Caco-2 (cell line): ENCODE results near the gene TTC27. TPM values are rescaled to one million over a fixed set of nuclear protein-coding genes. Genes with fewer than 3 reads are reported as not detected.

Experiments
- BruUV-seq: library from RNA; stranded (reverse); fragments of 400-500 nt; replicated peaks from 2 replicates; lab custom pipeline; 2021; lab: Mats Ljungman, UMichigan
- CTCF ChIA-PET: fragments of 300-600 bp; sonication (Branson Sonifier 250); formaldehyde crosslinking; loops from one replicate; lab custom pipeline; 2022; ENCODE audit warnings: antibody characterized with exemption; lab: Charles Lee
- POLR2A ChIA-PET: fragments of 300-600 bp; sonication (Branson Sonifier 250); formaldehyde crosslinking; loops from one replicate; lab custom pipeline; 2022; ENCODE audit warnings: antibody characterized with exemption; lab: Charles Lee
- DNase-seq, 2 experiments: peaks; one replicate each; pipeline versions ENCODE4 v3.0.0 to v3.0.0-alpha.2; 2020 to 2022
- H3K27me3 ChIP-seq: replicated peaks from 2 replicates; pipeline ENCODE4 v1.6.0; 2011; ENCODE audit warnings: low read length; ENCODE audit not compliant: control insufficient read depth, insufficient read depth
- H3K36me3 ChIP-seq: 2 replicates; pipeline ENCODE4 v1.5.1; 2011; ENCODE audit warnings: low read length; ENCODE audit not compliant: control insufficient read depth, insufficient read depth
- H3K4me1 ChIP-seq: fragments of 250-450 bp; sonication (Bioruptor Pico); 2 replicates; pipeline ENCODE4 v1.5.1; 2020; ENCODE audit warnings: mild to moderate bottlenecking
- H3K4me3 ChIP-seq: 2 replicates; pipeline ENCODE4 v1.5.1; 2011; ENCODE audit warnings: low read depth, mild to moderate bottlenecking, control low read depth, low read length
- H3K9me3 ChIP-seq: fragments of 250-450 bp; sonication (Bioruptor Pico); 2 replicates; pipeline ENCODE4 v1.5.1; 2020; ENCODE audit warnings: mild to moderate bottlenecking, moderate library complexity
- H3K27ac Mint-ChIP-seq: one replicate; pipeline ENCODE4 v1.8.0; 2022; ENCODE audit warnings: mixed read lengths; ENCODE audit not compliant: unreplicated experiment
- H3K27me3 Mint-ChIP-seq: one replicate; pipeline ENCODE4 v1.8.0; 2022; ENCODE audit warnings: mixed read lengths; ENCODE audit not compliant: insufficient read depth, unreplicated experiment
- H3K36me3 Mint-ChIP-seq: one replicate; pipeline ENCODE4 v1.8.0; 2022; ENCODE audit warnings: mild to moderate bottlenecking, mixed read lengths; ENCODE audit not compliant: insufficient read depth, unreplicated experiment
- H3K4me1 Mint-ChIP-seq: one replicate; pipeline ENCODE4 v1.8.0; 2022; ENCODE audit warnings: low read depth, mixed read lengths; ENCODE audit not compliant: unreplicated experiment
- H3K4me3 Mint-ChIP-seq: one replicate; pipeline ENCODE4 v1.8.0; 2022; ENCODE audit warnings: mild to moderate bottlenecking, moderate library complexity, mixed read lengths; ENCODE audit not compliant: unreplicated experiment
- H3K9me3 Mint-ChIP-seq: one replicate; pipeline ENCODE4 v1.8.0; 2022; ENCODE audit warnings: mixed read lengths; ENCODE audit not compliant: unreplicated experiment
- intact Hi-C: fragments of 100-400 bp; cut with micrococcal nuclease; formaldehyde crosslinking; loops from one replicate; pipeline ENCODE4 v1.10.0; 2022; ENCODE audit not compliant: unreplicated experiment
- total RNA-seq: library from RNA; stranded (reverse); gene quantifications from 2 replicates; pipeline ENCODE4 v1.2.3, GENCODE V29; 2022
- TF ChIP-seq, protein P1 (sequence below), 2 experiments: fragments of 200-600 bp in 1 of 2; IDR thresholded peaks; 1 replicate in 1 of 2; 2 replicates in 1 of 2; pipeline versions ENCODE4 v1.5.1 to v1.8.0; 2011 to 2022; ENCODE audit warnings: antibody characterized with exemption in 1 of 2, control low read depth in 1 of 2, inconsistent platforms in 1 of 2, low read depth in 1 of 2, low read length in 1 of 2, mild to moderate bottlenecking in 1 of 2, moderate library complexity in 1 of 2; ENCODE audit not compliant: insufficient read depth in 1 of 2, severe bottlenecking in 1 of 2, unreplicated experiment in 1 of 2

The TTC27 gene
- total RNA-seq, 1 experiment from 2014 or later, result 20.6 TPM

DNA sequence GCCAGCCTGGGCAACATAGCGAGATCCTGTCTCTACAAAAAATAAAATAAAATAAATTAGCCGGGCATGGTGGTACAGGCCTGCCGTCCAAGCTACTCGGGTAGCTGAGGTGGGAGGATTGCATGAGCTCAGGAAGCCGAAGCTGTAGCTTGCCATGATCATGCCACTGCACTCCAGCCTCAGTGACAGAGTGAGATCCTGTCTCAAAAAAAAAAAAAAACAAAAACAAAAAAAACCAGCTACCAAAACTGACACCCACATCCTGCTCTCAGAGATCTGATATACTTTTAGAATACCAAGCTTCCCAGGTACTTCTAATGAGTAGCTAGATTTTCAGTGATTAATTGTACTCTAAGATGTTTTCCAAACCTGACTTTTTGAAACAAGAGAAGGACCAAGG is 74.0 kb downstream of the TTC27 start:
- Mint-ChIP-seq H3K27ac (no peak overlapping the region), H3K27me3 (no peaks in the 10 kb centered on the region), H3K9me3 (no peaks in the 10 kb centered on the region), H3K36me3 (no peaks in the 10 kb centered on the region), H3K4me3 (no peak overlapping the region), H3K4me1 (no peaks in the 10 kb centered on the region)
- Histone ChIP-seq H3K9me3 (no peaks in the 10 kb centered on the region), H3K36me3 (no peaks in the 10 kb centered on the region), H3K4me1 (no peaks in the 10 kb centered on the region), H3K27me3 (no peaks in the 10 kb centered on the region), H3K4me3 (no peak overlapping the region)
- POLR2A ChIA-PET, result no interaction called here
- CTCF ChIA-PET, result no interaction called here
- intact Hi-C loops, result no loop called here
- no peak for DNase-seq
- TF ChIP-seq, protein P1, sequence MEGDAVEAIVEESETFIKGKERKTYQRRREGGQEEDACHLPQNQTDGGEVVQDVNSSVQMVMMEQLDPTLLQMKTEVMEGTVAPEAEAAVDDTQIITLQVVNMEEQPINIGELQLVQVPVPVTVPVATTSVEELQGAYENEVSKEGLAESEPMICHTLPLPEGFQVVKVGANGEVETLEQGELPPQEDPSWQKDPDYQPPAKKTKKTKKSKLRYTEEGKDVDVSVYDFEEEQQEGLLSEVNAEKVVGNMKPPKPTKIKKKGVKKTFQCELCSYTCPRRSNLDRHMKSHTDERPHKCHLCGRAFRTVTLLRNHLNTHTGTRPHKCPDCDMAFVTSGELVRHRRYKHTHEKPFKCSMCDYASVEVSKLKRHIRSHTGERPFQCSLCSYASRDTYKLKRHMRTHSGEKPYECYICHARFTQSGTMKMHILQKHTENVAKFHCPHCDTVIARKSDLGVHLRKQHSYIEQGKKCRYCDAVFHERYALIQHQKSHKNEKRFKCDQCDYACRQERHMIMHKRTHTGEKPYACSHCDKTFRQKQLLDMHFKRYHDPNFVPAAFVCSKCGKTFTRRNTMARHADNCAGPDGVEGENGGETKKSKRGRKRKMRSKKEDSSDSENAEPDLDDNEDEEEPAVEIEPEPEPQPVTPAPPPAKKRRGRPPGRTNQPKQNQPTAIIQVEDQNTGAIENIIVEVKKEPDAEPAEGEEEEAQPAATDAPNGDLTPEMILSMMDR (IDR thresholded peaks at IDR 0.05; ENCODE audit: insufficient read depth in 1 of 2, low read depth in 1 of 2, low read length in 1 of 2, severe bottlenecking in 1 of 2, unreplicated experiment in 1 of 2), result no peak
- no TSS peak for BruUV-seq

DNA sequence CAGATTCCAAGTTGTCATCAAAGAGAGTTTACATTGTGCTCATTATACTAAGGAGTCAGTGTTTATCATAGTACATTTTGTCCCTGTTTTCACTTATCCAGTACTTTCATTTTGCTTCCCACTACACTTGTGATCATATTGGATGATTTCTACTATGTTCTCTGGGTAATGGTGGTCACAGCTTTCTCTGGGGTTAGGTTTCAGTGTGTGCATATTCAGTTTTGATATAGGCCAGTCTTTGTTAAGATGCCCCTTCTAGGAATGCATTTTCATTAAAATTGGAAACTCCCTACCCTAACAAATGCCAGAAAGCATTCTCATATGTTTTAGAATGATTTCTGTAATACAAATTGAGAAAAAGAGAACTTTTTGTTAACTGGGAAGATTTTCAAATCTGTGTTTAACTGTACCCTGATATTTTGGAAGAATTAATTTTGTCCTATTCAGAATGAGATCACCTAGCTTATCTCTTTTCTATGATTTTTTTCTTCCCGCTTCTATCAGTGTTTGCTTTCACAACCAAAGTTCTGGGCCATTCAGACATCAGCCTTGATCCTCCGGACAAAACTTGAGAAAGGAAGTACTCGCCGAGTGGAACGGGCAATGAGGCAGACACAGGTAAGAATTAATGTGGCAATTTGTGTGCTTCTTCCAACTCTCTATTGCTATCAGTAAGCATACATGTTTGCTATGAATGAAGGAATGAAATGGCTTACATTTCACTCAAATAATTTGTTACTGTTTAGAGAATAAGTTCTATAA is 74.6 kb downstream of the TTC27 start:
- Mint-ChIP-seq H3K4me1 (no peaks in the 10 kb centered on the region), H3K27me3 (no peaks in the 10 kb centered on the region), H3K9me3 (no peaks in the 10 kb centered on the region), H3K27ac (no peak overlapping the region), H3K4me3 (no peak overlapping the region), H3K36me3 (no peaks in the 10 kb centered on the region)
- TF ChIP-seq, protein P1 (IDR thresholded peaks at IDR 0.05; ENCODE audit: insufficient read depth in 1 of 2, low read depth in 1 of 2, low read length in 1 of 2, severe bottlenecking in 1 of 2, unreplicated experiment in 1 of 2), result no peak
- Histone ChIP-seq H3K4me3 (no peak overlapping the region), H3K9me3 (no peaks in the 10 kb centered on the region), H3K36me3 (no peaks in the 10 kb centered on the region), H3K4me1 (no peaks in the 10 kb centered on the region), H3K27me3 (no peaks in the 10 kb centered on the region)
- no peak for DNase-seq
- ChIA-PET POLR2A (no interaction called here), CTCF (interaction anchor here (0.6 kb wide), 1 partner anchor 149 kb away, joined by 3 read pairs; no protein-coding TSS in a partner anchor)
- intact Hi-C loops, result no loop called here
- no TSS peak for BruUV-seq

DNA sequence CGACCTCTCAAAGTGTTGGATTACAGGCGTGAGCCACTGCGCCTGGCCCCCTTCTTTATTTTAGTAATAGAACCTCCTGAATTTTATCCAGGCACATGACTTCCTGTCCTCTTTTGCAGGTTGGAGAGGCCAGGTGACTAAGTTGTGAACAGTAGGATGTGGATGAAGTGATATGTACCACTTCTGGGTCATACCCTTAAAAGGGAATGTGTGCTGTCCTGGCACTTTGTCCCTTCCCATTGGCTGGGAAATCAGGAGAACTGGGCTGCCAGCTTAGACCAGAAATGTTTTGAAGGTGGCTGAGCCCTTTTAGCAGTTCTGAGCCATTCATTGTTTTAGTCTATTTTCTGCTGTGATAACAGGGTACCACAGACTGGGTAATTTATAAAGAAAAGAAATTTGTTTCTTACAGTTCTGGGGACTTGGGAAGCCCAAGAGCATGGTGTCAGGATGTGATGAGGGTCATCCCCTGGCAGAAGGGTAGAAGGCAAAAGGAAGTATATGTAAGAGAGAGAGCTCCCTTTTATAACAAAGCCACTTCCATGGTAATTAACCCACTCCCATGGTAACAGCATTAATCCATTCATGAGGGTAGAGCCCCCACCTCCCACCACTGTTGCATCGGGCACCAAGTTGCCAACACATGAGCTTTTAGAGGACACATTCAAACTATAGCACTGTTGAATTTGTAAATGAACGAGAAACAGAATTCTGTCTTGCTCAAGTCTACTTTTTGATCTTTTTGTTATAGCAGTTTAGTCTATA is 79.1 kb downstream of the TTC27 start:
- TF ChIP-seq, protein P1 (IDR thresholded peaks at IDR 0.05; ENCODE audit: insufficient read depth in 1 of 2, low read depth in 1 of 2, low read length in 1 of 2, severe bottlenecking in 1 of 2, unreplicated experiment in 1 of 2), result no peak
- Mint-ChIP-seq H3K4me1 (no peaks in the 10 kb centered on the region), H3K4me3 (no peak overlapping the region), H3K27ac (no peak overlapping the region), H3K9me3 (no peaks in the 10 kb centered on the region), H3K27me3 (no peaks in the 10 kb centered on the region), H3K36me3 (no peaks in the 10 kb centered on the region)
- no TSS peak for BruUV-seq
- intact Hi-C loops, result no loop called here
- ChIA-PET POLR2A (no interaction called here), CTCF (no interaction called here)
- H3K36me3 ChIP-seq, result no peaks in the 10 kb centered on the region
- H3K27me3 ChIP-seq, result no peaks in the 10 kb centered on the region
- DNase-seq, result no peak
- no peak overlapping the region for H3K4me3 ChIP-seq
- H3K9me3 ChIP-seq, result no peaks in the 10 kb centered on the region
- no peaks in the 10 kb centered on the region for H3K4me1 ChIP-seq
